SJSA1 (cell line): ENCODE measurements around the gene CDK19. TPM values are rescaled to one million over a fixed set of nuclear protein-coding genes. Genes with fewer than 3 reads are reported as not detected.
"Not testable (repeated sequence)": the region's sequence is repeated elsewhere in the genome, so short reads cannot be mapped to it uniquely, and the experiment has no call there.

Experiments
- DNase-seq, 2 experiments: peaks; one replicate each; pipeline ENCODE4 v3.0.0-alpha.2; 2015 to 2020; ENCODE audit warnings: low spot score in 2 of 2, low read depth in 1 of 2
- H3K27ac ChIP-seq: fragments of 250-450 bp; sonication (Bioruptor Pico); 2 replicates; pipeline ENCODE4 v1.5.1; 2020; ENCODE audit warnings: mild to moderate bottlenecking, moderate library complexity
- H3K27me3 ChIP-seq: fragments of 250-450 bp; sonication (Bioruptor Pico); replicated peaks from 2 replicates; pipeline ENCODE4 v1.5.1; 2020; ENCODE audit warnings: mild to moderate bottlenecking, moderate library complexity
- H3K36me3 ChIP-seq: fragments of 250-450 bp; sonication (Bioruptor Pico); 2 replicates; pipeline ENCODE4 v1.5.1; 2020; ENCODE audit warnings: mild to moderate bottlenecking
- H3K4me1 ChIP-seq: fragments of 250-450 bp; sonication (Bioruptor Pico); replicated peaks from 2 replicates; pipeline ENCODE4 v1.6.1; 2021; ENCODE audit warnings: mild to moderate bottlenecking
- H3K4me3 ChIP-seq: fragments of 250-450 bp; sonication (Bioruptor Pico); 2 replicates; pipeline ENCODE4 v1.5.1; 2020; ENCODE audit warnings: mild to moderate bottlenecking
- H3K9me3 ChIP-seq: fragments of 250-450 bp; sonication (Bioruptor Pico); replicated peaks from 2 replicates; pipeline ENCODE4 v1.5.1; 2020; ENCODE audit warnings: mild to moderate bottlenecking
- total RNA-seq: library from RNA; depleted of rRNA; stranded (reverse); fragments of >200 nt; shearing (Covaris generic); gene quantifications from 2 replicates; pipeline ENCODE4 v1.2.3, GENCODE V29; 2014

The CDK19 gene
- total RNA-seq, 1 experiment from 2014 or later = 13.7 TPM

DNA sequence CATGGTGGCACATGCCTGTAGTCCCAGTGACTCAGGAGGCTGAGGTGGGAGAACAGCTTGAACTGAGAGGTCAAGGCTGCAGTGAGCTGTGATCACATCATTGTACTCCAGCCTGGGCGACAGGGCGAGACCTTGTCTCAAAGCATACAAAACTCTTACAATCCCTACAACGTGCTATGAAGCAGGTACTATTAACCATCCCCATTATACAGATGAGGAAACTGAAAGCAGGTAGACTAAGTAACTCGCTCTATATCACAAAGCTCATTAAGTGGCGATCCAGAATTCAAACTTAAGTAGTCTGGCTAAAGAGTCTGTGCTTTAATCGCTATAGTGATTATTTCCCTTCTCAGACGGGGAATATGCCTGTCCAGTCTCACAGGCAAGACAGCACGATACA is 54.7 kb downstream of the CDK19 start:
- Histone ChIP-seq H3K27ac (no peak overlapping the region), H3K27me3 (no peaks in the 10 kb centered on the region), H3K4me1 (no peaks in the 10 kb centered on the region), H3K36me3 (no peaks in the 10 kb centered on the region), H3K4me3 (no peak overlapping the region), H3K9me3 (no peaks in the 10 kb centered on the region)
- no peak for DNase-seq

DNA sequence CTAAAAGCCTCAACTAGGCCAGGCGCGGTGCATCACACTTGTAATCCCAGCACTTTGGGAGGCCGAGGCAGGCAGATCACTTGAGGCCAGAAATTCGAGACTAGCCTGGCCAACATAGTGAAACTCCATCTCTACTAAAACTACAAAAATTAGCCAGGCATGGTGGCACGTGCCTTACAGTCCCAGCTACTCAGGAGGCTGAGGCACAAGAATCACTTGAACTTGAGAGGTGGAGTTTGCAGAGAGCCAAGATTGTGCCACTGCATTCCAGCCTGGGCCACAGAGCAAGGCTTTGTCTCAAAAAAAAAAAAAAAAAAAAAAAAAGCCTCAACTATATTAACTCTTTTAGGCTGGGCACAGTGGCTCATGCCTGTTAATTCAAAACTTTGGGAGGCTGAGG is 55.2 kb downstream of the CDK19 start:
- H3K4me3 ChIP-seq, H3K27me3 ChIP-seq, H3K27ac ChIP-seq, H3K4me1 ChIP-seq, H3K9me3 ChIP-seq, H3K36me3 ChIP-seq, DNase-seq: not testable (repeated sequence)

DNA sequence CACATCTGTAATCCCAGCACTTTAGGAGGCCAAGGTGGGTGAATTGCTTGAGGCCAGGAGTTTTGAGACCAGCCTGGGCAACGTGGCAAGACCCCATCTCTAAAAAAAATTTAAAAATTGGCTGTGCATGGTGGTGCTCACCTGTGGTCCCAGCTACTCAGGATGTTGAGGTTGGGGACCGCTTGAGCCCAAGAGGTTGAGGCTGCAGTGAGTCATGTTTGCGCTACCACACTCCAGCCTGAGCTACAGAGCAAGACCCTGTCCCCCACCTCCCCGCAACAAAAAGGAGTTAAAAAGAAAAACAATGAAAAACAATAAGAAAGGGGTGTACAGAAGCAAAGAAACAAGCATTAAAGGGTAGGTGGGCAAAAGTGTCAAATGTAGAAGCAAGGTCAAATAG is 57.3 kb downstream of the CDK19 start:
- H3K36me3 ChIP-seq = no peaks in the 10 kb centered on the region
- H3K4me3 ChIP-seq = no peak overlapping the region
- no peaks in the 10 kb centered on the region for H3K9me3 ChIP-seq
- H3K27me3 ChIP-seq = no peaks in the 10 kb centered on the region
- no peak overlapping the region for H3K27ac ChIP-seq
- no peaks in the 10 kb centered on the region for H3K4me1 ChIP-seq
- no peak for DNase-seq

DNA sequence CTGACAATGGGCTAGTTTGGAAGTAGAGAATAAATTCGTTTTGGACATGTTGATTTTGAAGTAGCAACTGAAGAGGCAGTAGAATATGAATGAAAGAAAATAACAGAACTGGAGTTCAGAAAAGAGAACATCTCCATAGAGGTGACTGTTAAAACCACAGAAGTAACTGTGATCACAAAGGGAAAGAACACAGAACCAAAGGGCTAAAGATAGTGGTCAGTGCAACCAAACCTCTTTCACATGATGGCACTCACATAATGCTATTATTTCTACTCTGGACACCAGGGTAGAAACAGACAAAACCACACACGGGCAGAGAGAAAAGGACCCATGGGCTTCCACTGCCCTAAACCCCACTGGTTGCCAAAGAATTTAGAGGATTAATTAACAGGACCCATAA is 58.5 kb downstream of the CDK19 start:
- Histone ChIP-seq H3K9me3 (no peaks in the 10 kb centered on the region), H3K4me1 (no peaks in the 10 kb centered on the region), H3K27me3 (no peaks in the 10 kb centered on the region), H3K27ac (no peak overlapping the region), H3K36me3 (no peaks in the 10 kb centered on the region), H3K4me3 (no peak overlapping the region)
- DNase-seq = no peak

DNA sequence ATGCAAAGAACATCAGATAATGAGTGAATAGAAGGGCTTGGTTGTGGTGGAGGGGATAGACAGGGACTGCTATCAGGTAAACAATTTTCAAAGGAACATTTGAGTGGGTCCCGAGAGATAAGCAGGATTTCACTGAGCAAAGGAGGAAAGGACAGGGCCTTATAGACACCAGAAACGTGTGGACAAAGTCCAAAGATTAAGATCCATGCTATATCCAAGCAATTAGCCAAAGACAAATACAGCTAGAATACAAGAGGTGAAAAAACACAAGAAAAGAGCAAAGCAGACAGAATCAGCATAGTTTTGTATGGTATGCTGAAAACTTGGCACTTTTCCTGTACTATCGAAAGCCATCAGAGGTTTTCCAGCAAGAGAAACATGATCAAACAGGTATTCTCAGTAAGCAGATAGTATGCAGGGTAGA is 59.8 kb downstream of the CDK19 start:
- Histone ChIP-seq H3K36me3 (no peaks in the 10 kb centered on the region), H3K27me3 (no peaks in the 10 kb centered on the region), H3K9me3 (no peaks in the 10 kb centered on the region), H3K27ac (no peak overlapping the region), H3K4me1 (no peaks in the 10 kb centered on the region), H3K4me3 (no peak overlapping the region)
- no peak for DNase-seq

DNA sequence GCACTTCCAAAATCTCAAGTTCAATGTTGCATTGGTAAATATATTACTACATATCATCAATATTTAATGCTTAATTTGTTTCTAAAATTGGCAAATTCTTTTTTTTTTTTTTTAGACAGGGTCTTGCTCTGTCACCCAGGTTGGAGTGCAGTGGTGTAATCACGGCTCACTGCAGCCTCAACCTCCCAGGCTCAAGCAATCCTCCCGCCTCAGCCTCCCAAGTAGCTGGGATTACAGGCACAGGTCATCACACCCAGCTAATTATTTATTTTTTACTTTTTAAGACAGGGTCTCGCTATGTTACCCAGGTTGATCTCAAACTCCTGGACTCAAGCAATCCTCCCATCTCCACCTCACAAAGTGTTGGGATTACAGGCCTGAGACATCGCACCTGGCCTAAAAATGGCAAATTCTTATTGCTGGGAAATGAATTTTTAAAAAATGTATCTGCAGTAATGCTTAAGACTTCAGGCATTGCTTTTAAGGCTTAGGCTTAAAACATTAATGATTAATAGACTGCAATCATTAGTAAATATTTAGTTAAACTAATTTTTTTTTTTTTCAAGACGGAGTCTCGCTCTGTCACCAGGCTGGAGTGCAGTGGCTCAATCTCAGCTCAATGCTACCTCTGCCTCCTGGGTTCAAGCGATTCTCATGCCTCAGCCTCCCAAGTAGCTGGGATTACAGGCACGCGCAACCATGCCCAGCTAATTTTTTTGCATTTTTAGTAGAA is 61.2 kb downstream of the CDK19 start:
- H3K27me3 ChIP-seq, H3K4me3 ChIP-seq, H3K4me1 ChIP-seq, DNase-seq, H3K36me3 ChIP-seq, H3K27ac ChIP-seq, H3K9me3 ChIP-seq: not testable (repeated sequence)

DNA sequence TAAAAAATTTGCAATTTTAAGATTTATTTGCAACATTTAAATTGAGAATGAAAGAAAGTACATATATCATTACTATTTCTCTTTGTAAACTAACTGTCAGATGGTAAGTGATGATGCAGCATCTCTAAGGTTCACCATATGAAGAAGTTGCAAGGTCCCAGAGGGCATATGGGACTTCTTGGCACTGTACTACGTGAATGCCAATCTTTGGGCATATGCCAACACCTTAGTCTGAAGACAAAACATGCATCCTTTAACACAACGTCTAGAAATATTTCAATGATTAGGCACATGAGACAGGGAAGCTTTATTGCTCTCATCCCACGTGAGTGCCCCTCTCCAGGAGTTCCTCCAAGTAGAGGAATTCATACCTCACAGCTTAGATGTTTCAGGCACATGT is 66.8 kb downstream of the CDK19 start:
- peaks cover 2% of the 10 kb centered on the region for H3K36me3 ChIP-seq

DNA sequence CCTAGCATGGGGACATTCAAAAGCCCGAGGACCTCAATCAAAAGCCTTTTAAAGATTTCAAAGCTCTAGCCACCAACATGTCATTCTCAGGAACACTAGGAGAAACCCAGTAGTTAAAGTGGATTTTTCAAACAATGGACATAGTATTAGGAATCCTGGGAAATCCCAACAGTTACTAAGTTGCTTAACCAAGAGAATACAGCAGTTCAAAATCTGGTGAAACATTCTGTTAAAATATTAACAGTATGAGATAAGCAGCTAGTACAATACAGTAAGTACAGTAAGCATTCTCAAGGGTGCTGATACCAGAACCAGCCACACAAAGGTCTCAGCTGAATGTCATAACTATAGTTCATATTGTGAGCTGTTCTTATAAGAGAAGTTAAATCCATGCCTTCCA is 68.6 kb downstream of the CDK19 start:
- no peaks in the 10 kb centered on the region for H3K27me3 ChIP-seq
- no peak for DNase-seq
- no peaks in the 10 kb centered on the region for H3K9me3 ChIP-seq
- peaks cover 8% of the 10 kb centered on the region for H3K36me3 ChIP-seq
- H3K4me1 ChIP-seq = no peaks in the 10 kb centered on the region
- H3K4me3 ChIP-seq = no peak overlapping the region
- no peak overlapping the region for H3K27ac ChIP-seq

More for the DNA sequence above, 66.8 kb downstream of the CDK19 start:
- Histone ChIP-seq H3K4me1 (no peaks in the 10 kb centered on the region), H3K27ac (no peak overlapping the region), H3K9me3 (no peaks in the 10 kb centered on the region), H3K27me3 (no peaks in the 10 kb centered on the region), H3K4me3 (no peak overlapping the region)
- no peak for DNase-seq

DNA sequence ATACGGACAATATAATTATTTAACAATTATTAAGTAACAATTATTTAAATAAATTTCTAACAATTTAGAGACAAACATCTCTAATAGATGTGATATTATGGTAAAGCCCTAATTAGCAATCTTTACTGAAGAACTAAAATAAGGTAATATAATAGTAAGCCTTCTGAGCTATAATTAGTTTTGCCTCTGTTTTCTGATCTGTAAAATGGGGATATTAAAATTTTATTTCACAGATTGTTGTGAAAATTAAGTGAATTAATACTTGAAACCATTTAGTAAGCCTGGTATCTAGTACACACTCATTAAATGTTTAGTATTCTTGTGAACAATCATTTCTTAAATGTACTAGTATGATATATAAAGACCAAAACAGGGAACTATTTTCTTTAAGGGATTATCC is 70.3 kb downstream of the CDK19 start:
- DNase-seq = no peak
- H3K36me3 ChIP-seq = peaks cover 11% of the 10 kb centered on the region
- no peak overlapping the region for H3K27ac ChIP-seq
- no peaks in the 10 kb centered on the region for H3K27me3 ChIP-seq
- H3K4me3 ChIP-seq = no peak overlapping the region
- no peaks in the 10 kb centered on the region for H3K9me3 ChIP-seq
- H3K4me1 ChIP-seq = no peaks in the 10 kb centered on the region

DNA sequence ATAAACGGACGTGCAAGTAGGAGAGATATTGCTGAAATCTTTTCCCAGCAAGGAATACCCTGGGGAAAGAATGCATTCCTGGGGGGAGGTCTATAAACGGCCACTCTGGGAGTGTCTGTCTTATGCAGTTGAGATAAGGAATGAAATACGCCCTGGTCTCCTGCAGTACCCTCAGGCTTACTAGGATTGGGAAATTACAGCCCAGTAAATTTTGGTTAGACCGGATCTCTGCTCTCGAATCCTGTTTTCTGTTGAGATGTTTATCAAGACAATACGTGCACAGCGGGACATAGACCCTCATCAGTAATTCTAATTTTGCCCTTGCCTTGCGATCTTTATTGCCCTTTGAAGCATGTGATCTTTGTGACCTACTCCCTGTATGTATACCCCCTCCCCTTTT is 72.7 kb downstream of the CDK19 start:
- not testable (repeated sequence) for DNase-seq, H3K4me3 ChIP-seq, H3K4me1 ChIP-seq

DNA sequence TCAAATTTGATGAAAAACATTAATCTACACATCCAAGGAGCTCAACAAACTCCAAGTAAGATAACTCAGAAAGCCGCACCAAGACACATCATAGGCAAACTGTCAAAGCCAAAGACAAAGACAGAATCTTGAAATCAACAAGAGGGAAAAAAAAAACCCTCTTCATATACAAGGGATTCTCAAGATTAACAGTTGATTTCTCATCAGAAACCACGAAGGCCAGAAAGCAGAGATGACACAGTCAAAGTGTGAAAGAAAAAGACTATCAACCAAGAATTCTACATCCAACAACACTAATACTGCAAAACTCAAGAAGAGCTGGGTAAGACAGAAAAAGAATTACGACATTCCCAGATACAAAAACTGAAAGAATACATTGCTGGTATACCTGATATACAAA is 73.8 kb downstream of the CDK19 start:
- no peak overlapping the region for H3K27ac ChIP-seq
- no peak for DNase-seq
- H3K9me3 ChIP-seq = no peaks in the 10 kb centered on the region
- peaks cover 11% of the 10 kb centered on the region for H3K36me3 ChIP-seq
- H3K4me3 ChIP-seq = no peak overlapping the region
- H3K4me1 ChIP-seq = no peaks in the 10 kb centered on the region
- no peaks in the 10 kb centered on the region for H3K27me3 ChIP-seq

More for the DNA sequence above, 72.7 kb downstream of the CDK19 start:
- H3K27ac ChIP-seq, H3K27me3 ChIP-seq, H3K9me3 ChIP-seq: not testable (repeated sequence)
- peaks cover 11% of the 10 kb centered on the region for H3K36me3 ChIP-seq

DNA sequence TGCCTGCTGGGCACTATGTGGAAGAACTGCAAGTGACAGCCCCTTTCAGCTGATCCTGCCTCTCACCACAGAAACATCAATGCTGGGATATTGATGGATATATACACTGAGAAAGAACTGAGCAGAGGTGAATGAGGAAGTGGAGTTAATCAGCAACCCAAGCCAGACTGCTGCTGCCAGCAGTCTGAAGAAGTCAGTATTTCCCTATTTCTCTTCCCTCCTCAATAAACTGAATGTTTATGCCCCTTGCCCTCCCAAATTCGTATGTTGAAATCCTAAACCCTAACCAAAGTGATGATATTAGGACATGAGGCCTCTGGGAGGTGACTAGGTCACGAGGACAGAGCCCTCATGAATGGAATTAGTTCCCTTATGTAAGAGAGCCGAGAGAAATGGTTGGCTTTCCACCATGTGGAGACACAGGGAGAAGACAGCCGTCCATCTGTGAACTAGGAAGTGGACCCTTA is 76.3 kb downstream of the CDK19 start:
- Histone ChIP-seq H3K4me1 (no peaks in the 10 kb centered on the region), H3K9me3 (no peaks in the 10 kb centered on the region), H3K27me3 (no peaks in the 10 kb centered on the region), H3K27ac (no peak overlapping the region), H3K4me3 (no peak overlapping the region), H3K36me3 (peaks cover 11% of the 10 kb centered on the region)
- no peak for DNase-seq

DNA sequence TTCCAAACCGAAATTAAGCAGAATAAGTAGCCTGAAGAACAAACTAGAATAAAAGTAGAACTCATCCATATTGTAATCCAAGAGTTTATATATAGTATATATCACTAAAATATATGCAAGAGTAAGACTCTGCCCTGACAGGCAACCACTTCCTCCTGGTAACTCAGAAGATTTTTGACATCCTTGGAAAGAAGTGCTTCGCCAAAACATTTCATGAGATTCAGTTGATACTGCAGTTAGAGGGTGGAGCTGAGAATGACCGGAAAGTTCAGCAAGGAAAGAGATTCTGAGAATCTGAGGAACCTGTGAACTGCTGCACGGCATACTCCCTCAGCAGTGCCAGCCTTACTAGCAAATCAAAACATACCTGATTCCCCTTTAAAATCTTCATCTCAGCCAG is 79.6 kb downstream of the CDK19 start:
- peaks cover 2% of the 10 kb centered on the region; the same call in 1 of the 2 replicates for H3K36me3 ChIP-seq
- no peaks in the 10 kb centered on the region for H3K4me1 ChIP-seq
- no peaks in the 10 kb centered on the region for H3K27me3 ChIP-seq
- H3K4me3 ChIP-seq = no peak overlapping the region
- no peak for DNase-seq
- H3K27ac ChIP-seq = no peak overlapping the region
- H3K9me3 ChIP-seq = no peaks in the 10 kb centered on the region

DNA sequence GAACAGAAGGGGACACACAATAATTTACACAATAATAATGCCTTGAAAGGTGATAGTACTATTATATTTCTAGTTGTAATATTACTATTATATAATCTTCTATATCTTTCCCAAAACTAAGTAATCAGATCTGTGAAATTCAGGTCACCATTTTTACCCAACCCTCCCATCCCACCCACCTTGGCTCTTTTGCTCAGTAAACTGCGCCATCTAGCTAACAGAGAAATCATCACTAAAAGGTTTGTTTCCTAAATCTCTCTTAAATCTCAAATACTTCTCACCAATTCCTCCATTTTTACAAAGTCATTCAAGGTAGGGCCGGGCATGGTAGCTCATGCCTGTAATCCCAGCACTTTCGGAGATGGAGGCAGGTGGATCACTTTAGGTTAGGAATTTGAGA is 83.4 kb downstream of the CDK19 start:
- H3K4me3 ChIP-seq = no peak overlapping the region
- no peaks in the 10 kb centered on the region for H3K4me1 ChIP-seq

DNA sequence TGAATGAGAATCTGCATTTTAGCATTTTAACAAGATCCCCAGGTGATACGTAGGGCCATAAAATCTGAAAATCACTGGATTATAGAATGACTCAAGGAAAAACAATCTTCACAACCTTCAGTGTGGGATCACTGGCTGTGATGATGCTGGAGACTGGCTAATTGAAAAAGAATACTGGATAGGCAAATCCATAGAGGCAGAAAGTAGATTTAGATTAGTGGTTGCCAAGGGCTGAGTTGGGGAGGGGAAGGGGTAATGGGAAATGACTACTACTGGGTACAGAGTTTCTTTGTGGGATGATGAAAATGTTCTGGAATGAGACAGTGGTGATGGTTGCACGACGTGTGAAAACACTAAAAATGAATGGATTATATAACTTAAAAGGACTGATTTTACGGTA is 84.1 kb downstream of the CDK19 start:
- Histone ChIP-seq H3K36me3 (no peaks in the 10 kb centered on the region), H3K9me3 (no peaks in the 10 kb centered on the region), H3K4me3 (no peak overlapping the region), H3K27me3 (no peaks in the 10 kb centered on the region), H3K4me1 (no peaks in the 10 kb centered on the region), H3K27ac (no peak overlapping the region)
- no peak for DNase-seq

More for the DNA sequence above, 83.4 kb downstream of the CDK19 start:
- Histone ChIP-seq H3K27me3 (no peaks in the 10 kb centered on the region), H3K27ac (no peak overlapping the region), H3K36me3 (no peaks in the 10 kb centered on the region), H3K9me3 (no peaks in the 10 kb centered on the region)
- DNase-seq = no peak
